Gastroesophageal sphincter (tissue), 4 donors: ENCODE data around the gene L3MBTL1. TPM values are rescaled to one million over a fixed set of nuclear protein-coding genes. Genes with fewer than 3 reads are reported as not detected.
"Not testable (repeated sequence)": the region's sequence is repeated elsewhere in the genome, so short reads cannot be mapped to it uniquely, and the experiment has no call there.

Source experiments
- ATAC-seq: fragments of 150-250 bp; one replicate; pipeline ENCODE4 v1.9.1; 2016; ENCODE audit warnings: mild to moderate bottlenecking, moderate library complexity
- H3K27ac ChIP-seq, 4 donors: fragments of 200-600 bp; sonication (generic) in 3 of 4; 1 replicate in 3 of 4; 2 replicates in 1 of 4; pipeline ENCODE4 v1.5.1; 2016 to 2019
- H3K27me3 ChIP-seq: fragments of 200-600 bp; sonication (generic); one replicate; pipeline ENCODE4 v1.5.1; 2019
- H3K36me3 ChIP-seq, 2 donors: fragments of 200-600 bp; sonication (generic); one replicate each; pipeline ENCODE4 v1.5.1; 2019; ENCODE audit warnings: control low read depth in 1 of 2
- H3K4me1 ChIP-seq, 3 donors: fragments of 200-600 bp; sonication (generic); 1 replicate in 2 of 3; 2 replicates in 1 of 3; pipeline ENCODE4 v1.5.1; 2016 to 2019; ENCODE audit warnings: control low read depth in 2 of 3
- H3K4me3 ChIP-seq, 2 donors: fragments of 200-600 bp; sonication (generic); one replicate each; pipeline ENCODE4 v1.5.1; 2019; ENCODE audit warnings: mild to moderate bottlenecking in 1 of 2, moderate library complexity in 1 of 2
- H3K9me3 ChIP-seq, 3 donors: fragments of 200-600 bp; sonication (generic); one replicate each; pipeline ENCODE4 v1.5.1; 2017 to 2019; ENCODE audit warnings: control low read depth in 2 of 3
- EP300 ChIP-seq: sonication (generic); formaldehyde crosslinking; IDR thresholded peaks from one replicate; pipeline ENCODE4 v1.6.1; 2017; ENCODE audit warnings: antibody characterized with exemption, mild to moderate bottlenecking
- POLR2A ChIP-seq, 2 donors: fragments of 450-650 bp; IDR thresholded peaks; one replicate each; pipeline ENCODE4 v1.6.1; 2017; ENCODE audit warnings: antibody characterized with exemption in 2 of 2, mild to moderate bottlenecking in 2 of 2, moderate library complexity in 1 of 2
- POLR2AphosphoS5 ChIP-seq: sonication (generic); formaldehyde crosslinking; IDR thresholded peaks from one replicate; pipeline ENCODE4 v1.6.1; 2017; ENCODE audit warnings: antibody characterized with exemption
- WGBS, 2 donors: methylation state at CpG; one replicate each; pipeline ENCODE4 v1.1.5; 2018; ENCODE audit warnings: low coverage in 1 of 2; 5-methylcytosine and 5-hydroxymethylcytosine counted together
- total RNA-seq, 4 donors: library from RNA; depleted of rRNA; stranded (reverse); fragments of >200 nt; gene quantifications; one replicate each; pipeline ENCODE4 v1.1.0, GENCODE V29; 2016
- TF ChIP-seq, protein P1 (sequence below), 4 experiments: fragments of 200-600 bp in 2 of 4; fragments of 450-650 bp in 2 of 4; sonication (generic) in 1 of 4; IDR thresholded peaks; one replicate each; pipeline ENCODE4 v1.5.1; 2017 to 2019; ENCODE audit warnings: antibody characterized with exemption in 4 of 4, mild to moderate bottlenecking in 2 of 4, moderate library complexity in 2 of 4

L3MBTL1 gene
- total RNA-seq, 4 donors from 2014 or later, result 7.5 to 34.7 (median 15.7) TPM

- no peaks in the 10 kb centered on the region for H3K4me1 ChIP-seq
- no peaks in the 10 kb centered on the region for H3K9me3 ChIP-seq
- 76 to 84% methylated on average over 5 to 6 of the region's 7 CpGs for WGBS, 2 donors
- H3K36me3 ChIP-seq, result no peaks in the 10 kb centered on the region
- H3K27ac ChIP-seq, result no peak overlapping the region
- no peak for TF ChIP-seq POLR2A (IDR thresholded peaks at IDR 0.05)
- TF ChIP-seq, protein P1, sequence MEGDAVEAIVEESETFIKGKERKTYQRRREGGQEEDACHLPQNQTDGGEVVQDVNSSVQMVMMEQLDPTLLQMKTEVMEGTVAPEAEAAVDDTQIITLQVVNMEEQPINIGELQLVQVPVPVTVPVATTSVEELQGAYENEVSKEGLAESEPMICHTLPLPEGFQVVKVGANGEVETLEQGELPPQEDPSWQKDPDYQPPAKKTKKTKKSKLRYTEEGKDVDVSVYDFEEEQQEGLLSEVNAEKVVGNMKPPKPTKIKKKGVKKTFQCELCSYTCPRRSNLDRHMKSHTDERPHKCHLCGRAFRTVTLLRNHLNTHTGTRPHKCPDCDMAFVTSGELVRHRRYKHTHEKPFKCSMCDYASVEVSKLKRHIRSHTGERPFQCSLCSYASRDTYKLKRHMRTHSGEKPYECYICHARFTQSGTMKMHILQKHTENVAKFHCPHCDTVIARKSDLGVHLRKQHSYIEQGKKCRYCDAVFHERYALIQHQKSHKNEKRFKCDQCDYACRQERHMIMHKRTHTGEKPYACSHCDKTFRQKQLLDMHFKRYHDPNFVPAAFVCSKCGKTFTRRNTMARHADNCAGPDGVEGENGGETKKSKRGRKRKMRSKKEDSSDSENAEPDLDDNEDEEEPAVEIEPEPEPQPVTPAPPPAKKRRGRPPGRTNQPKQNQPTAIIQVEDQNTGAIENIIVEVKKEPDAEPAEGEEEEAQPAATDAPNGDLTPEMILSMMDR (IDR thresholded peaks at IDR 0.05), result no peak
- TF ChIP-seq EP300, result no peak
- TF ChIP-seq POLR2AphosphoS5, result no peak
- H3K27me3 ChIP-seq, result no peaks in the 10 kb centered on the region
- ATAC-seq, result no peak
- H3K4me3 ChIP-seq, result no peak overlapping the region
These were observed 75.8 kb downstream of the L3MBTL1 start for GRCh38 chr20:43583133-43583864.

DNA sequence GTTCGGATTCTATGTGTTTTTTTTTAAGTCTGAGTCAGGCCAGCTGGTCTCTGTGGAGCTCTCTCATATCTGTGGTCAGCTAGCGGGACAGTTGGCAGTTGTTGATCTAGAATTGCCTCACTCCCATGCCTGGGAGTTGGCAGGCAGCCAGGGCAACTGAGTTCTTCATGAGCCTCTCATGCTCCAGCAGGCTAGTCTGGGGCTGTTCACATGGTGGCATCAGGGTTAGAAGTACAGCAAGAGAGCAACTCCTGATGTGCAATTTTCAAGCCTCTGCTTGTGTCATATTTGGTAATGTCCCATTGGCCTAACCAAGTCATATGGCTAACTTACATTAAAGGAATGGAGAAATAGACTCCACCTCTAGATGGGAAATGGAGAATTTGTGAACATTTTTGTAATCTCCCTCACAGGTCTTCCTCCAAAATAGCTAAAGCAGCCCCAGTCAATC, 76.5 kb downstream of the L3MBTL1 start:
- TF ChIP-seq, protein P1 (IDR thresholded peaks at IDR 0.05), result no peak
- TF ChIP-seq EP300, result no peak
- no peak for TF ChIP-seq POLR2A (IDR thresholded peaks at IDR 0.05)
- TF ChIP-seq POLR2AphosphoS5, result no peak
- no peak overlapping the region for H3K4me3 ChIP-seq
- no peaks in the 10 kb centered on the region for H3K36me3 ChIP-seq
- 40 to 48% methylated on average over 2 of the region's 2 CpGs for WGBS, 2 donors
- H3K9me3 ChIP-seq, result no peaks in the 10 kb centered on the region
- H3K27me3 ChIP-seq, result no peaks in the 10 kb centered on the region
- H3K4me1 ChIP-seq, result no peaks in the 10 kb centered on the region
- ATAC-seq, result no peak
- no peak overlapping the region for H3K27ac ChIP-seq

DNA sequence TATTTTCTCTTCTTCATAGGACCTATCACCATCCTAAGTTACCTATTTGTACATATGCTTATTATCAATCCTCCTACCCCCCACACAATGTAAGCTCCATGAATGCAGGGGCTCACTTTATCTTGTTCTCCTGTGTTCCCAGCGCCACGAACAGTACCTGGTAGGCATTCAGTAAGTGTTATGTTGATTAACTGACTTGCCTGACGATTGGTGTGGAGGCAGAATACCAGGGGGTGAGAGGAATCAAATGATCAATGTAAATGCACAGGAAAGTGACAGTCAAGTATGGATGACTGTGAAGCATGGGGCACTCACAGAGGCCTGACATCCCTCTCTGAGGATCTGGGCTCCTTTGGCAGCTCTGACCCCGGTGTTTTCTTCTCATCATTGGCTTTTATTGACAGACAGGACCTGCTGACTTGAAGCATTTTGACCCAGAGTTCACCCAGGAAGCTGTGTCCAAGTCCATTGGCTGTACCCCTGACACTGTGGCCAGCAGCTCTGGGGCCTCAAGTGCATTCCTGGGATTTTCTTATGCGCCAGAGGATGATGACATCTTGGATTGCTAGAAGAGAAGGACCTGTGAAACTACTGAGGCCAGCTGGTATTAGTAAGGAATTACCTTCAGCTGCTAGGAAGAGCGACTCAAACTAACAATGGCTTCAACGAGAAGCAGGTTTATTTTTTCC, 77.1 kb downstream of the L3MBTL1 start:
- H3K27ac ChIP-seq, result no peak overlapping the region
- 46 to 60% methylated on average over 7 of the region's 7 CpGs for WGBS, 2 donors
- TF ChIP-seq EP300 (no peak), POLR2AphosphoS5 (no peak), POLR2A (IDR thresholded peaks at IDR 0.05) (no peak)
- TF ChIP-seq, protein P1 (IDR thresholded peaks at IDR 0.05), result no peak
- H3K4me3 ChIP-seq, result no peak overlapping the region
- no peaks in the 10 kb centered on the region for H3K36me3 ChIP-seq
- no peaks in the 10 kb centered on the region for H3K27me3 ChIP-seq
- H3K4me1 ChIP-seq, result peaks cover 0 to 1% (median 0%) of the 10 kb centered on the region in 3 donors
- H3K9me3 ChIP-seq, result no peaks in the 10 kb centered on the region
- no peak for ATAC-seq

GRCh38 chr20:43586641-43587040, 79.1 kb downstream of the L3MBTL1 start:
- no peak for ATAC-seq
- H3K9me3 ChIP-seq, result no peaks in the 10 kb centered on the region
- H3K4me1 ChIP-seq, result peaks cover 0 to 12% (median 5%) of the 10 kb centered on the region in 3 donors
- no peak overlapping the region for H3K27ac ChIP-seq
- H3K4me3 ChIP-seq, result no peak overlapping the region
- TF ChIP-seq, protein P1 (IDR thresholded peaks at IDR 0.05), result no peak
- TF ChIP-seq EP300 (no peak), POLR2A (IDR thresholded peaks at IDR 0.05) (no peak), POLR2AphosphoS5 (no peak)
- H3K27me3 ChIP-seq, result no peaks in the 10 kb centered on the region
- WGBS, 2 donors, result 84% methylated on average over 8 of the region's 8 CpGs; no CpG with 5 or more reads in 1 of the 2 donors
- H3K36me3 ChIP-seq, result no peaks in the 10 kb centered on the region

DNA sequence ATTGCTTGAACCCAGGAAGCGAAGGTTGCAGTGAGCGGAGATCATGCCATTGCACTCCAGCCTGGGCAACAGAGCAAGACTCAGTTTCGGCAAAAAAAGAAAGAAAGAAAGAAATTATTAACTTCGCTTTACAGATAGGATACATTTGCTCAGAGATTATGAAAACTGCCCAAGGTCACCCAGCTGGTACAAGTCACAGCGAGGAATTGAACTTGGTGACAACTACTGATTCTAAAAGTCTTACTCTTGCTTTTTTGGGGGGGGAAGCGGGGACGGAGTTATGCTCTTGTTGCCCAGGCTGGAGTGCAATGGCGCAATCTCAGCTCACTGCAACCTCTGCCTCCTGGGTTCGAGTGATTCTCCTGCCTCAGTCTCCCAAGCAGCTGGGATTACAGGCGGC, 81.0 kb downstream of the L3MBTL1 start:
- peaks cover 0 to 24% (median 5%) of the 10 kb centered on the region in 3 donors for H3K4me1 ChIP-seq
- not testable (repeated sequence) for H3K36me3 ChIP-seq, H3K9me3 ChIP-seq, ATAC-seq, H3K27me3 ChIP-seq, H3K27ac ChIP-seq, H3K4me3 ChIP-seq
- 90 to 100% methylated on average over 10 of the region's 10 CpGs for whole genome bisulfite sequencing, 2 donors
